ENCODE measurements around the gene SSTR4. TPM values are rescaled to one million over a fixed set of nuclear protein-coding genes. Genes with fewer than 3 reads are reported as not detected.

Gene SSTR4
- total RNA-seq, 1 experiment from 2014 or later = not detected

DNA sequence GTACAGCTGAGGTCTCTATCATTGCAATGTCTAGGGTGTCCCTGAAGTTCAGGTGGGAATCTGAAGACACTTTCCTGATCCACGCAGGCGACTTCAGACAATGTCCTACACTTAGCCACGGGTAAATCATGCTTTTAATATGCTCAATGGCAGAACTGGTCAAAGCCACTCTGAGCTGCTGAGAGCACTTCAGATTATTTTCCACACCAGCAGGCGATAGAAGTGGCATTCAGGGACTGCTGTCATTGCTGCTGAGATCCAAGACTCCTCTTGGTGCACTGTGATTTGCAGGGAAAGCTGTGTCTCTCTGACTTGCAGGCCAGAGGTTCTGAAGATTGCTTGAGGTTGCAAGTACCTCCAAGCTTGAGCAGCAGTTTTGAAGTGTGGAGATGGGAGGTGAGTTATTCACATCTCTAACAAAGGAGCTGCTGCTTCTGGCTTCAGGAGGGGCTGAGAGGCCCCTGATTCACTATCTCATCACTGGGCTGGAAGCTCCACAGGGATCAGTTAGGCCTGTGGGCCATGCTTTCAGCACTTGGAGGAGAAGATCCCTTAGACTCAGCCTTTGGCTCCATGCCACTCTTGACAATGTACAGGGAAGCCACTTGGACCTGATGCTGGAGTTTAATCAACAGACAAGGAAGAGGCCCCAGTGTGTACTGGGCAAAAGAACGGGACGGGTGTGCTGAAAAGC lies 2.9 kb upstream of the SSTR4 start:
- Histone ChIP-seq H3K27me3 (ENCODE audit: insufficient read depth, low read length) (peaks cover 28% of the 10 kb centered on the region; the same call in 1 of the 2 replicates), H3K36me3 (ENCODE audit: control insufficient read depth in 1 of 2, insufficient read depth in 2 of 2, low read length in 2 of 2) (no peaks in the 10 kb centered on the region), H3K9me2 (ENCODE audit: insufficient read depth) (no peaks in the 10 kb centered on the region), H3K27ac (ENCODE audit: low read depth, low read length) (no peak overlapping the region), H3K4me2 (ENCODE audit: low read length) (no peak overlapping the region), H3K4me3 (replicated peaks in 1 of 2; ENCODE audit: low read depth in 1 of 2, low read length in 2 of 2) (no peak overlapping the region), H3K9ac (ENCODE audit: low read length) (no peak overlapping the region), H2AFZ (ENCODE audit: low read depth, low read length, poor library complexity, severe bottlenecking) (no peak overlapping the region), H3K4me1 (ENCODE audit: control insufficient read depth in 1 of 2, insufficient read depth in 2 of 2, low read length in 2 of 2) (no peaks in the 10 kb centered on the region), H4K20me1 (ENCODE audit: insufficient read depth) (no peaks in the 10 kb centered on the region), H3K9me3 (ENCODE audit: control insufficient read depth in 1 of 2, insufficient read depth in 1 of 2, low read depth in 1 of 2, low read length in 2 of 2) (no peaks in the 10 kb centered on the region), H3K79me2 (ENCODE audit: insufficient read depth, low read length) (no peaks in the 10 kb centered on the region)
- BruUV-seq (replicated peaks) = no TSS peak
- ChIA-PET RAD21 (ENCODE audit: low non-redundant PET in 1 of 2, low total read pairs in 2 of 2, uncharacterized antibody in 2 of 2, unreplicated experiment in 2 of 2) (no interaction called here), CTCF (no interaction called here), POLR2A (no interaction called here)
- intact Hi-C loops (cut with micrococcal nuclease) = no loop called here
- TF ChIP-seq, protein P1, sequence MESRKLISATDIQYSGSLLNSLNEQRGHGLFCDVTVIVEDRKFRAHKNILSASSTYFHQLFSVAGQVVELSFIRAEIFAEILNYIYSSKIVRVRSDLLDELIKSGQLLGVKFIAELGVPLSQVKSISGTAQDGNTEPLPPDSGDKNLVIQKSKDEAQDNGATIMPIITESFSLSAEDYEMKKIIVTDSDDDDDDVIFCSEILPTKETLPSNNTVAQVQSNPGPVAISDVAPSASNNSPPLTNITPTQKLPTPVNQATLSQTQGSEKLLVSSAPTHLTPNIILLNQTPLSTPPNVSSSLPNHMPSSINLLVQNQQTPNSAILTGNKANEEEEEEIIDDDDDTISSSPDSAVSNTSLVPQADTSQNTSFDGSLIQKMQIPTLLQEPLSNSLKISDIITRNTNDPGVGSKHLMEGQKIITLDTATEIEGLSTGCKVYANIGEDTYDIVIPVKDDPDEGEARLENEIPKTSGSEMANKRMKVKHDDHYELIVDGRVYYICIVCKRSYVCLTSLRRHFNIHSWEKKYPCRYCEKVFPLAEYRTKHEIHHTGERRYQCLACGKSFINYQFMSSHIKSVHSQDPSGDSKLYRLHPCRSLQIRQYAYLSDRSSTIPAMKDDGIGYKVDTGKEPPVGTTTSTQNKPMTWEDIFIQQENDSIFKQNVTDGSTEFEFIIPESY (IDR thresholded peaks at IDR 0.05; ENCODE audit: extremely low read depth, insufficient replicate concordance, low read length) = no peak
- TF ChIP-seq SP1 (IDR thresholded peaks at IDR 0.05; ENCODE audit: low read depth) (no peak), EGR1 (IDR thresholded peaks at IDR 0.05; ENCODE audit: low read depth) (no peak), ELF1 (IDR thresholded peaks at IDR 0.05; ENCODE audit: borderline replicate concordance, low read depth) (no peak), TCF7L2 (IDR thresholded peaks at IDR 0.05; ENCODE audit: borderline replicate concordance, extremely low read depth, insufficient read depth, insufficient read length) (no peak), SRF (IDR thresholded peaks at IDR 0.05; ENCODE audit: low read depth) (no peak), CBX3 (IDR thresholded peaks at IDR 0.05; ENCODE audit: low read depth) (no peak), RAD21 (IDR thresholded peaks at IDR 0.05; ENCODE audit: low read depth) (no peak), CEBPB (IDR thresholded peaks at IDR 0.05; ENCODE audit: low read depth) (no peak), ZFX (IDR thresholded peaks at IDR 0.05) (no peak), EZH2phosphoT487 (IDR thresholded peaks at IDR 0.05; ENCODE audit: borderline replicate concordance) (no peak), JUND (IDR thresholded peaks at IDR 0.05) (no peak), CTCF (IDR thresholded peaks at IDR 0.05 in 2 of 3, conservative IDR thresholded peaks at IDR 0.05 in 1 of 3; ENCODE audit: borderline replicate concordance in 1 of 3, insufficient read depth in 1 of 3, low read depth in 2 of 3, low read length in 2 of 3) (no peak)
- TF ChIP-seq, protein P2, sequence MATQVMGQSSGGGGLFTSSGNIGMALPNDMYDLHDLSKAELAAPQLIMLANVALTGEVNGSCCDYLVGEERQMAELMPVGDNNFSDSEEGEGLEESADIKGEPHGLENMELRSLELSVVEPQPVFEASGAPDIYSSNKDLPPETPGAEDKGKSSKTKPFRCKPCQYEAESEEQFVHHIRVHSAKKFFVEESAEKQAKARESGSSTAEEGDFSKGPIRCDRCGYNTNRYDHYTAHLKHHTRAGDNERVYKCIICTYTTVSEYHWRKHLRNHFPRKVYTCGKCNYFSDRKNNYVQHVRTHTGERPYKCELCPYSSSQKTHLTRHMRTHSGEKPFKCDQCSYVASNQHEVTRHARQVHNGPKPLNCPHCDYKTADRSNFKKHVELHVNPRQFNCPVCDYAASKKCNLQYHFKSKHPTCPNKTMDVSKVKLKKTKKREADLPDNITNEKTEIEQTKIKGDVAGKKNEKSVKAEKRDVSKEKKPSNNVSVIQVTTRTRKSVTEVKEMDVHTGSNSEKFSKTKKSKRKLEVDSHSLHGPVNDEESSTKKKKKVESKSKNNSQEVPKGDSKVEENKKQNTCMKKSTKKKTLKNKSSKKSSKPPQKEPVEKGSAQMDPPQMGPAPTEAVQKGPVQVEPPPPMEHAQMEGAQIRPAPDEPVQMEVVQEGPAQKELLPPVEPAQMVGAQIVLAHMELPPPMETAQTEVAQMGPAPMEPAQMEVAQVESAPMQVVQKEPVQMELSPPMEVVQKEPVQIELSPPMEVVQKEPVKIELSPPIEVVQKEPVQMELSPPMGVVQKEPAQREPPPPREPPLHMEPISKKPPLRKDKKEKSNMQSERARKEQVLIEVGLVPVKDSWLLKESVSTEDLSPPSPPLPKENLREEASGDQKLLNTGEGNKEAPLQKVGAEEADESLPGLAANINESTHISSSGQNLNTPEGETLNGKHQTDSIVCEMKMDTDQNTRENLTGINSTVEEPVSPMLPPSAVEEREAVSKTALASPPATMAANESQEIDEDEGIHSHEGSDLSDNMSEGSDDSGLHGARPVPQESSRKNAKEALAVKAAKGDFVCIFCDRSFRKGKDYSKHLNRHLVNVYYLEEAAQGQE (IDR thresholded peaks at IDR 0.05; ENCODE audit: low read depth) = no peak
- ATAC-seq (no peak), DNase-seq (ENCODE audit: low read depth, low spot score) (no peak)

Data from HCT116 (cell line).